DMS114 treated with DMSO at 0.1 percent for 48 hours (cell line): ENCODE data around the gene PSAP.

Experiments
- DNase-seq: peaks from one replicate; lab custom pipeline; 2025; ENCODE audit not compliant: unreplicated experiment; lab: John Stamatoyannopoulos, UW

PSAP gene

GRCh38 chr10:71811351-71811750, 39.7 kb downstream of the PSAP start:
- no peak for DNase-seq

- no peak for DNase-seq
Observed at GRCh38 chr10:71810048-71810750, 40.9 kb downstream of the PSAP start.

- DNase-seq, result no peak
Observed at GRCh38 chr10:71809628-71810027, 41.4 kb downstream of the PSAP start.

DNA sequence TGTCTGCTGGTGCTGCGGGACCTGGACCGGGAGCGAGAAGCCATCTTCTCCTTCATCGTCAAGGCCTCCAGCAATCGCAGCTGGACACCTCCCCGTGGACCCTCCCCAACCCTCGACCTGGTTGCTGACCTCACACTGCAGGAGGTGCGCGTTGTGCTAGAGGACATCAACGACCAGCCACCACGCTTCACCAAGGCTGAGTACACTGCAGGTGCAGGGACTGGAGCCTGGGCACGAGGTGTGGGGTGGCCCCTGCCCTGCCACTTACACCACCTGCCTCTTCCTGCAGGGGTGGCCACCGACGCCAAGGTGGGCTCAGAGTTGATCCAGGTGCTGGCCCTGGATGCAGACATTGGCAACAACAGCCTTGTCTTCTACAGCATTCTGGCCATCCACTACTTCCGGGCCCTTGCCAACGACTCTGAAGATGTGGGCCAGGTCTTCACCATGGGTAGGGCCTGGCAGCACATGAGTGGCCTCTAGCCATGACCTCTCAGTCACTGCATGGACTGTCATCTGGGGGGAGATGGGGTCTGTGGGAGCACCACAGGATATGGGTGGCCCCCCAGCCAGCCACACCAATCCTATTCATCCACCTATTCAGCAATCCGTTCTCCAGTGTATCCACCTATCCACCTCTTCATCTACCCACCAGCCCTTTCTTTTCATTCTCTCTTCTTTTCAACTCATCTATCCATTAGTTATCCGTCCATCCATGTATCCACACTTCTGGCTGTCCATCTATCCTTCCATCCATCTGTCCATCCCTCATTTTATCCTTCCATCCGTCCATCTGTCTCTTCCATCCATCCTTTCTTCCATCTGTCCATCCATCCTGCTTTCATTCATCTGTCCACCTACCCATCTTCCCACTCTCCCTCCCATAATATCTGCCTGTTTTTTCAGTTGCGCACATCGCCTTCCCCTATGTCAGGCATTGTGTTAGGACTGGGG, 43.2 kb downstream of the PSAP start:
- DNase-seq, result no peak

- DNase-seq, result no peak
Observed at GRCh38 chr10:71806704-71807556, 44.1 kb downstream of the PSAP start.

DNA sequence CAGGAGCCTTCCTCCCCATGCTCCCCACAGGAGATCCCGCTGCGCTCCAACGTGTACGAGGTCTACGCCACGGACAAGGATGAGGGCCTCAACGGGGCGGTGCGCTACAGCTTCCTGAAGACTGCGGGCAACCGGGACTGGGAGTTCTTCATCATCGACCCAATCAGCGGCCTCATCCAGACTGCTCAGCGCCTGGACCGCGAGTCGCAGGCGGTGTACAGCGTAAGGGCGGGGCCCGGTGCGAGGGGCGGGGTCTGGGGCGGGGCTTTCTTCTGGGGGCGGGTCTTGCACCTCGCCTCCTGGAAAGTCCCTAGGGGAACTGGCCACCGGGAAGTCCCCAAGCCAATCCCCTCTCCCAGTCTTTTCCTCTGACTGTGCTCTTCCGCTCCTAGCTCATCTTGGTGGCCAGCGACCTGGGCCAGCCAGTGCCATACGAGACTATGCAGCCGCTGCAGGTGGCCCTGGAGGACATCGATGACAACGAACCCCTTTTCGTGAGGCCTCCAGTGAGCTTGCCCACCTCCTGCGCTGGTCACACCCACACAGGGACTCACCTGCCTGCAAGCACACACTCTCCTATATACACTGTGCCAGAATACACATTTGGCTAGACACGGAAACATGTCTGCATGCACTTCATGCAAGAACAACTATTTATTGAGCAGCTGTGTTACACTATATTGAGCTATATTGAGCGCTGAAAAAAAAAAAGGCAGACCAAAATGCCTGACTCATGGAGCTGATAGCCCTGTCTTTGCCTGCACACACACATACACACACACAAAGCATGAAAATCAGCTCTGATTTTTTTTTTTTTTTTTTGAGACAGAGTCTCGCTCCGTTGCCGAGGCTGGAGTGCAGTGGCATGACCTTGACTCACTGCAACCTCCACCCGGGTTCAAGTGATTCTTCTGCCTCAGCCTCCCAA, 45.0 kb downstream of the PSAP start:
- no peak for DNase-seq

DNA sequence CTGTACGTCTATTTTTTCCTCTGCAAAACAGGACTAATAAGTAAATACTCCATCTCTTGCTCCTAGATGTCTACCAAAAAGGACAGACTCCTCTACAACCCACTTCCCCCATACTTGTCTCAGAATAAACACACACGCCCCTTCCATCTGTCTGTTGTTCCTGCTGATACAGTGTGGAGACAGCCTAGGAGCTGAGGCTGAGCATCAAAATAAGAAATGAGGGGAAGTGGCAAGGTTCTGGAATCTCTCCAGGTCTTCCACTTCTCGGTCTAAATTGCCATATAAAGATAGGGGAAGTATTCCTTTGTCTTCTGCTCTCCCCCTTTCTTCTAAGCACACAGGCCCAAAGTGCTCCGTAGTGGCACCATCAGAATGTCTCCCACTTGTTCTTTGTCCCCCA, 47.0 kb downstream of the PSAP start:
- no peak for DNase-seq

GRCh38 chr10:71802715-71803488, 48.1 kb downstream of the PSAP start:
- no peak for DNase-seq

DNA sequence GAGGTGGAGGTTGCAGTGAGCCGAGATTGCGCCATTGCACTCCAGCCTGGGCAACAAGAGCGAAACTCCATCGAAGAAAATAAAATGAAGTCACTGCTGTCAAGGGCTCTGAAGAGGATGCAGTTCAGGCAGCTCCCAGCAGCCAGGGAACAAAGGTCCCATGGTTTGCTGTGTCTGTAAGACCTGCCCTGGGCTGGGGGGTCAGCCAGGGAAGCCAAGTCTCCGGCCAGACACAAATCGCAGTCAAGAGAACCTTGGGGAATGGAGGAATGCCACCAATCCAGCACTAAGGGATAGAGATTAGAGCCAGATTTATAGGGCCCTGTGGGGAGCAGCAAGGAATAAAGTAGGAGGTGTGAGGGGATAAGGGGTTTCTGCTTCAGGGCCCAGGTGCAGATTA, 48.8 kb downstream of the PSAP start:
- DNase-seq, result no peak

DNA sequence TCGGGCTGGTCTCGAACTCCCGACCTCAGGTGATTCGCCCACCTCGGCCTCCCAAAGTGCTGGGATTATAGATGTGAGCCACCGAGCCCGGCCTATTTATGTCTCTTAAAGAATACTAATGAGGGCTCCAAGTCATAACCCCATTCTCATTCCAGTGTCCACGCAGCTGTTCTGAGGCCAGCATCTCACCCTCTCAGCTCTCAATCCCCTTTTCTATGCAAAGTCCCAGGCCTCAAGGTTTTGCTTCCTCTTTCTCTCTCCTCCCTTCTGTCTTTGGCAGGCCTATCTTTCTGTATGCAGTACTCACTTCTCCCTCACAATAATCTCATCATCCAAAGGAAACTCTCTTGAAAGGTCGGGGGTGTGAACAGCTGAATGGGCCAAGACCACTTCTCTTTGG, 49.7 kb downstream of the PSAP start:
- no peak for DNase-seq

DNA sequence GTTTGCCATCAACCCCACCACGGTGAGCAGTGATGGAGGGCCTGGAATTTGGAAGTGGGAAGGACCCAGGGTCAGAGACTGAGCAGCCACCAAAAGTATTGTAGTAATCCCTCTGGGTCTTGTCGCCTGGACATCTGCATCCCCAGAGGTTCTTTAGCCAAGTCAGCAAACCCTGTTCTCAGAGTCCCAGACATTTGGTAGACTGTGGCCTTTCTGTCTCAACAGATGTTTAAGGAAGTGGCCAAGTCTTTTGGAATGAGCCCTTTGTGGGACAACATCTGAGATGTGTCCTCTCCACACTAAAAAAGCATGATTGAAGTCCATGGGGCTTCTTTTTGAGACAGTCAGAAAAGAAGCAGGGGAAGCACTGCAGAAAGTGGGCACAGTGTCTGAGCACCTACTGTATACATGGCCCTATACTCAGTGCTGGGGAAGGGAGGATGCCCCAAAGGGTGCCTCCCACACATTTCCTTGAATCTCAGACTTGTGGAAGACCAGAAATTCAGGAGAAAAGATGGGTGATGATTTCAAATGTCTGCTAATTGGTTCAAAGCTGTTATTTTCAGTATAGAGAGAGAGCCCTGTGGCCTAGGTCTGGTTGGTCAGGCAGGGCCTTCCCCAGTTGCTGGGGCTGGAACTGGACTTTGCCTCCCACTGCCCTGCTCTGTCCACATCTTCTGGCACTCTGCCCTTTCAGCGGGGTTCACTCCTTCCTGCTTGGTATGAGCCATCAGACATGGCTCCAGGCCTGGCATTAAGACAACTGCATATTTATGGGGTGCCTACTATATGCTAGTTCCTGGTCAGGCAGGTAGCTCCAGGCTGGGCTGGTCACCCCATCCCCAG, 51.2 kb downstream of the PSAP start:
- no peak for DNase-seq

- no peak for DNase-seq
Observed at GRCh38 chr10:71799112-71799511, 51.9 kb downstream of the PSAP start.

GRCh38 chr10:71798308-71798624, 52.8 kb downstream of the PSAP start:
- DNase-seq, result no peak

DNA sequence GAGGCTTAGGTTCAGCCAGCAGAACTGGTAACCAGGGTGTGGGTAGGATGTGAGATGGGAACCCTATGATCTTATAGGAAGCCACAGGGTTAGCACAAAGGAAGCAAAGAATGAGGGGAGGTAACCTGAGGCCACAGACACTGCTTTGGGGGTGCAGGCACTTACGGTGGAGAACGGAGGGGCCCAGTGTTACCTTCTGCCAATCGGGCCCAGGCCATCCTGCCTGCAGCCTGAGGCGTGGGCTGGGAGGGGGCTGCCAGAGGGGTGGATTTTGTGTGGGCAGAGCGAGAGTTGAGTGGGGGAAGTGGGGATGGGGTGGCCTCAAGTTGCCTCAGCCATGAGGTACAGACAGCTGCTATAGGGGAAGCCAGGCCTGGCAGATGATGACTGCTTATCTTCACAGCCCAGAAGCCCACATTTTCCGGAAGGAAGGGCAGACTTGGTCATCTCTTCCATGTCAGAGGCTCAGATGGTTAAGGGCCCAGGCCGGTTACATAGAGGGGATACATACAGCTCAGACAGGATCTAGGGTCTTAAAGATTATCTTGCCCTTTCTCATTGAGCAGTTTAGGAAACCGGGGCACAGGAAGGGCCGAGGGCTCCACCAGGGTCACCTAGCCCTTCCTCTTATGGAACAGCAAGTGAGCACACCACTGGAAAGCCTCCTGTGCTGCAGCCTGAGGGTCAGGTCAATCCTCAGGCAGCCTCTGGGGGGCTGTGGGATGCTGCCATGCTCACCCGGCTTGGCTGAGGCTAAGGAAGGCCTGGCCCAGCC, 53.3 kb downstream of the PSAP start:
- no peak for DNase-seq

GRCh38 chr10:71796749-71797405, 54.2 kb downstream of the PSAP start:
- DNase-seq, result no peak

DNA sequence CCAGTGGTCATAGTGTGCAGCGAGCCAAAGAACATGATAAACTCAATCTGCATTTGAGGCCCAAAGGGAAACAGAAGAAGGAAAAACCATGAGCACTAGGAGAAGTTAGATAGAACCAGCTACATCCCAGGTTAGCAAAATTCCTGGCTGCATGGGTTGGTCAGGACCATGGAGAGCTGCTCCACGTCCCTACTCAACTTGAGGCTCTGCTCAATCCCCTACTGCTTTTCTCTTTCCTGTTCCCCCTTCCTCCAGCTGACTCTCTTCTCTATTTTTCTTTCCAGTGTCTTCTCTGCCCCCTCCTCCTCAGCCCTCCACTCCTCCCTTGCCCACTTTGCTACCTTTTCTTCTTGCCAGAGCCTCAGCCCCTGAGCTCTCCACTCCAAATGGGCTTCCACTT, 55.8 kb downstream of the PSAP start:
- no peak for DNase-seq

GRCh38 chr10:71790749-71791440, 60.2 kb downstream of the PSAP start:
- no peak for DNase-seq
